RWPE1 (cell line): Measurements from ENCODE around the gene FOSL2.

Source experiments
- CTCF ChIA-PET: fragments of 350-600 bp; sonication (Branson Sonifier 250); formaldehyde crosslinking; extraction: SDS; loops from one replicate; lab custom pipeline; 2021; lab: Yijun Ruan, JAX
- POLR2A ChIA-PET: fragments of 400-600 bp; formaldehyde crosslinking; extraction: SDS; loops from one replicate; lab custom pipeline; 2020; ENCODE audit warnings: antibody characterized with exemption; ENCODE audit not compliant: low non-redundant PET; lab: Yijun Ruan, JAX
- DNase-seq: peaks from one replicate; pipeline ENCODE4 v3.0.0; 2012; ENCODE audit warnings: low spot score
- H3K27ac ChIP-seq: fragments of 450-650 bp; 2 replicates; pipeline ENCODE4 v1.5.1; 2017
- CTCF ChIP-seq: fragments of 450-650 bp; conservative IDR thresholded peaks from 2 replicates; pipeline ENCODE4 v1.5.1; 2017; ENCODE audit warnings: low read depth, mild to moderate bottlenecking

FOSL2 gene

DNA sequence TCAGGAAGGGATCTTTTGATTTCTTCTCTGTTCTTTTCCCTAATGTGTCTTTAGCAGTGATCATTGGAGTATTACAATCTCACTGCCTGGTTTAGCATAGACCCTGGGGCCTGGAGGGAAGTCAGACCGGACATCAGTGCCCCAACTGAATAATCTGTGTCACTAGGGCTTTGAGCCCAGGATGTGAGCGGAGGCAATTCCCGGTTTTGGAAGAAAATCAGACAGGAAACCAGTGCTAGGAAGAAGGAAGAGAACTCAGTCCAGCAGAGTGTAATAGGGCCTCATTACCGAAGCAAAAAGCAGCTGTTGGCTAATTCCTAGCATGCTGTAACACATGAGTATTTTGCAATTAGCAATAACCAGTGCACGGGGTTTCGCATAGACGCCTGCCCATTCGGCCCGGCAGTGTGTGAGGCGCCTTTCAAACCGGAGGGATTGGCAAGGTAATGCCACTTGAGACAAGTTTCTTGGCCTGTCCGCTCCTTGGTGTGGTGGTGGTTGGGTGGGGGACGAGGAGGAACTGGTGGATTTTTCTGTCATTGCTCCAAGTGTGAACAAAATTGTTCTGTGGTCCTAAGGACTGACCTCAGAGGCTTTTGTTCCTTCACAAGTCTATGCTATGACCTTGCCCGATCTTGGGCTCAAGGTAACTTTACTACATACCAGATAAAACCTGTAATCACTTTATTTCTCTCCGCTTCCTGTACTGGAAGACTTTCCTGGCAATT, 2.8 kb downstream of the FOSL2 start:
- peak; percentile 28 for DNase-seq
- TF ChIP-seq CTCF = no peak
- CTCF ChIA-PET = interaction anchor here (0.6 to 1.8 kb wide), 2 partner anchors 11 to 142 kb away, joined by 3 to 11 read pairs; no protein-coding TSS in a partner anchor
- POLR2A ChIA-PET = no interaction called here
- peak overlapping the region; percentile 100 for H3K27ac ChIP-seq

DNA sequence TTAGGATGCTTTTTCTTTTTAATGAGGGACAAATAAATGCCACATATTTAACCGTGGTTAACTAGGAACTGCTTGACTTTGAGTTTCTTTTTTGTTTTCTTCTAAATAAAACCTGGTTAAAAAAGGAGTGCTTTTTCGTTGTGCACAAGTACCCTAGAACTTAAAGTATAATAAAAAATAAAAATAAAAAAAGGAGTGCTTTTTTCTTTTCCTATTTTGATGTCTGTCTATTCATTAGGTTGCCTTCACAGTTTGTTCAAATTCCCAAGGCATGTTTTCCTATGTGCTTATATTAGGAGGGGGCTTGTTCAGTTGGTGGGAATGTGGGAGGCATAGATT, 4.4 kb downstream of the FOSL2 start:
- no peak for TF ChIP-seq CTCF
- ChIA-PET CTCF (interaction anchor here (1.0 to 1.8 kb wide), 3 partner anchors 10 to 693 kb away, joined by 6 to 11 read pairs (median 6); no protein-coding TSS in a partner anchor), POLR2A (interaction anchor here (0.6 kb wide), 1 partner anchor 625 kb away, joined by 3 read pairs; the partner anchor contains the start of gene MRPL33)
- no peak for DNase-seq
- no peak overlapping the region for H3K27ac ChIP-seq

- ChIA-PET POLR2A (no interaction called here), CTCF (interaction anchor here (1.0 kb wide), 1 partner anchor 54 kb away, joined by 4 read pairs; no protein-coding TSS in a partner anchor)
- H3K27ac ChIP-seq = peak overlapping the region; percentile 72
- no peak for TF ChIP-seq CTCF
- DNase-seq = no peak
These were observed 5.6 kb downstream of the FOSL2 start for GRCh38 chr2:28398101-28398834.

GRCh38 chr2:28399289-28399688, 6.6 kb downstream of the FOSL2 start:
- no peak for TF ChIP-seq CTCF
- peak overlapping the region; percentile 59 for H3K27ac ChIP-seq
- POLR2A ChIA-PET = no interaction called here
- no peak for DNase-seq
- CTCF ChIA-PET = no interaction called here

- no peak for DNase-seq
- POLR2A ChIA-PET = no interaction called here
- TF ChIP-seq CTCF = no peak
- CTCF ChIA-PET = interaction anchor here (1.0 to 1.1 kb wide), 2 partner anchors 696 to 716 kb away, joined by 3 read pairs; no protein-coding TSS in a partner anchor
- peak overlapping the region; percentile 59 for H3K27ac ChIP-seq
These were observed 7.3 kb downstream of the FOSL2 start for GRCh38 chr2:28399956-28400355.

DNA sequence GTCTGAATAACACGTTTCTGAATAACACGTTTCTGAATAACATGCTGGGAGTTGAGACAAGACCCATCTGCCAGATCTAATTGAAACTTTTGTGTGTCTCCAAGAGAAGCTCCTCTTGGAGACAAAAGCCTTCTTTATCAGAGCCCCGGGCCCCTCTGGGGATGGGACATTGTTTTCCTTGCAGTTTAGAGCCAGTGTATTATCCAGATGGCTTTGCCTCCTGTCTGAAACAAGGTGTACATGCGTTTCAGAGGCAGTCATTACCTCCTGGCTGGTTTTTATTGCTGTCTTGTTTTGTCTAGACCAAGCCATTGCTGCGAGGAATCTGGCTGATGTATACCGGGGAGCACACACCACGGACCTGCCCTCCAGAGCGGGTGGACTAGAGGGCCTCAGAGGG, 7.8 kb downstream of the FOSL2 start:
- no peak for TF ChIP-seq CTCF
- ChIA-PET CTCF (interaction anchor here (1.0 to 1.1 kb wide), 2 partner anchors 696 to 717 kb away, joined by 3 read pairs; no protein-coding TSS in a partner anchor), POLR2A (no interaction called here)
- H3K27ac ChIP-seq = peak overlapping the region; percentile 59
- no peak for DNase-seq
